A673 (cell line): ENCODE data around the gene VAV2. TPM values are rescaled to one million over a fixed set of nuclear protein-coding genes. Genes with fewer than 3 reads are reported as not detected.
A peak's percentile ranks its signal among the peaks of the same experiment; 100 is the strongest.

Source experiments
- BruUV-seq: library from RNA; stranded (reverse); fragments of 400-500 nt; replicated peaks from 2 replicates; lab custom pipeline; 2021; lab: Mats Ljungman, UMichigan
- CTCF ChIA-PET: fragments of 300-600 bp; sonication (Branson Sonifier 250); formaldehyde crosslinking; loops from one replicate; lab custom pipeline; 2022; ENCODE audit warnings: antibody characterized with exemption; lab: Charles Lee
- POLR2A ChIA-PET: fragments of 300-600 bp; sonication (Branson Sonifier 250); formaldehyde crosslinking; loops from one replicate; lab custom pipeline; 2022; ENCODE audit warnings: antibody characterized with exemption; ENCODE audit not compliant: low non-redundant PET; lab: Charles Lee
- DNase-seq: peaks from one replicate; pipeline ENCODE4 v3.0.0-alpha.2; 2015; ENCODE audit warnings: low spot score
- H3K27ac ChIP-seq: fragments of 200-600 bp; sonication (generic); 2 replicates; pipeline ENCODE4 v1.5.1; 2016; ENCODE audit warnings: mixed run types, low read depth, mild to moderate bottlenecking, mixed read lengths, antibody characterized with exemption, low read length; ENCODE audit not compliant: poor library complexity, severe bottlenecking
- H3K27me3 ChIP-seq: fragments of 200-600 bp; sonication (generic); replicated peaks from 2 replicates; pipeline ENCODE4 v1.6.1; 2017; ENCODE audit warnings: mixed run types, low read depth, mild to moderate bottlenecking, mixed read lengths, antibody characterized with exemption, low read length; ENCODE audit not compliant: insufficient read depth, poor library complexity
- H3K36me3 ChIP-seq: fragments of 200-600 bp; sonication (generic); 2 replicates; pipeline ENCODE4 v1.6.1; 2016; ENCODE audit warnings: mixed run types, mild to moderate bottlenecking, mixed read lengths, antibody characterized with exemption, low read length; ENCODE audit not compliant: insufficient read depth, poor library complexity, severe bottlenecking
- H3K4me1 ChIP-seq: fragments of 200-600 bp; sonication (generic); 2 replicates; pipeline ENCODE4 v1.6.1; 2017; ENCODE audit warnings: mixed run types, mild to moderate bottlenecking, mixed read lengths, antibody characterized with exemption, low read length; ENCODE audit not compliant: insufficient read depth, poor library complexity, severe bottlenecking
- H3K4me3 ChIP-seq: fragments of 200-600 bp; sonication (generic); 2 replicates; pipeline ENCODE4 v1.5.1; 2016; ENCODE audit warnings: low read depth, mixed run types, mild to moderate bottlenecking, mixed read lengths, low read length; ENCODE audit not compliant: poor library complexity, severe bottlenecking
- H3K9me3 ChIP-seq: fragments of 200-600 bp; sonication (generic); 2 replicates; pipeline ENCODE4 v1.6.1; 2016; ENCODE audit warnings: mixed run types, low read depth, mild to moderate bottlenecking, mixed read lengths, antibody characterized with exemption, low read length; ENCODE audit not compliant: poor library complexity, severe bottlenecking
- EZH2 ChIP-seq: fragments of 200-600 bp; sonication (generic); IDR thresholded peaks from 2 replicates; pipeline ENCODE4 v1.6.1; 2017; ENCODE audit warnings: borderline replicate concordance, low read depth, mild to moderate bottlenecking, mixed read lengths, antibody characterized with exemption, low read length; ENCODE audit not compliant: poor library complexity, severe bottlenecking
- intact Hi-C: fragments of 100-400 bp; cut with micrococcal nuclease; formaldehyde crosslinking; loops from one replicate; pipeline ENCODE4 v1.10.0; 2022; ENCODE audit not compliant: unreplicated experiment
- total RNA-seq: library from RNA; stranded (reverse); gene quantifications from 2 replicates; pipeline ENCODE4 v1.2.3, GENCODE V29; 2021
- TF ChIP-seq, protein P1 (sequence below): fragments of 300-800, 200-600 bp; sonication (generic); conservative IDR thresholded peaks from 2 replicates; pipeline ENCODE4 v1.5.1; 2017; ENCODE audit warnings: low read depth, mild to moderate bottlenecking, antibody characterized with exemption, low read length, moderate library complexity, mixed read lengths

Gene VAV2
- total RNA-seq, 1 experiment from 2014 or later = 16.4 TPM

DNA sequence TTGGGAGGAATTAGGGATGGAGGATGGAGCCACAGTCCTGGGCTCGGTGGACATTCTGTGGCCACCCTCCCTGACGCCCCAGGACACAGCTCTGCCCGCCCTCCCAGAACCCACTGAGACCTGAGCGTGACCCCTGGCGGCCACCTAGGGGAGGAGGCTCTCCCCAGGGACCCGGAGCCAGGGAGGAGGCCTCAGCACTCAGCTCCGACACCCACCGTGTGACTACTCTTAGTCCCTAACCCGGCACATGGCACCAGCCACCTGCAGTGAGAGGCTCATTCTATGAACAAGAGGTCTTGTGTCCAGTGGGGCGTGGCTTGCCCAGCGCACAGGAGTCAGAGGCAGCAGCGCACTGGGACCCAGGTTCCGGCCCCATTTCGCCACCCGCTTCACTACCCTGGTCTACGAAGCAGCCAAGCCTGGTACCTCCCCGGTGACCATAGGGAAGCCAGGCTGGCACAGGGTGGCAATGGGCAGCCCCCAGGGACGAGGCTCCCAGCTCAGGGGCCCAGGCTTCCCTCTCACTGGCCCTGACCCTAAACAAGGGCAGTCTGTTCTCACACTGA, 264.2 kb downstream of the VAV2 start:
- CTCF ChIA-PET = no interaction called here
- Histone ChIP-seq H3K4me1 (no peaks in the 10 kb centered on the region), H3K9me3 (no peaks in the 10 kb centered on the region), H3K36me3 (no peaks in the 10 kb centered on the region), H3K27me3 (no peaks in the 10 kb centered on the region), H3K27ac (no peak overlapping the region), H3K4me3 (no peak overlapping the region)
- no TSS peak for BruUV-seq
- no peak for DNase-seq
- POLR2A ChIA-PET = no interaction called here
- TF ChIP-seq EZH2 = no peak
- TF ChIP-seq, protein P1, sequence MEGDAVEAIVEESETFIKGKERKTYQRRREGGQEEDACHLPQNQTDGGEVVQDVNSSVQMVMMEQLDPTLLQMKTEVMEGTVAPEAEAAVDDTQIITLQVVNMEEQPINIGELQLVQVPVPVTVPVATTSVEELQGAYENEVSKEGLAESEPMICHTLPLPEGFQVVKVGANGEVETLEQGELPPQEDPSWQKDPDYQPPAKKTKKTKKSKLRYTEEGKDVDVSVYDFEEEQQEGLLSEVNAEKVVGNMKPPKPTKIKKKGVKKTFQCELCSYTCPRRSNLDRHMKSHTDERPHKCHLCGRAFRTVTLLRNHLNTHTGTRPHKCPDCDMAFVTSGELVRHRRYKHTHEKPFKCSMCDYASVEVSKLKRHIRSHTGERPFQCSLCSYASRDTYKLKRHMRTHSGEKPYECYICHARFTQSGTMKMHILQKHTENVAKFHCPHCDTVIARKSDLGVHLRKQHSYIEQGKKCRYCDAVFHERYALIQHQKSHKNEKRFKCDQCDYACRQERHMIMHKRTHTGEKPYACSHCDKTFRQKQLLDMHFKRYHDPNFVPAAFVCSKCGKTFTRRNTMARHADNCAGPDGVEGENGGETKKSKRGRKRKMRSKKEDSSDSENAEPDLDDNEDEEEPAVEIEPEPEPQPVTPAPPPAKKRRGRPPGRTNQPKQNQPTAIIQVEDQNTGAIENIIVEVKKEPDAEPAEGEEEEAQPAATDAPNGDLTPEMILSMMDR = no peak
- intact Hi-C loops = loop anchor here (5.0 to 10.0 kb wide), 2 partner anchors 123 to 541 kb away; partner anchors contain the start of gene FAM163B

DNA sequence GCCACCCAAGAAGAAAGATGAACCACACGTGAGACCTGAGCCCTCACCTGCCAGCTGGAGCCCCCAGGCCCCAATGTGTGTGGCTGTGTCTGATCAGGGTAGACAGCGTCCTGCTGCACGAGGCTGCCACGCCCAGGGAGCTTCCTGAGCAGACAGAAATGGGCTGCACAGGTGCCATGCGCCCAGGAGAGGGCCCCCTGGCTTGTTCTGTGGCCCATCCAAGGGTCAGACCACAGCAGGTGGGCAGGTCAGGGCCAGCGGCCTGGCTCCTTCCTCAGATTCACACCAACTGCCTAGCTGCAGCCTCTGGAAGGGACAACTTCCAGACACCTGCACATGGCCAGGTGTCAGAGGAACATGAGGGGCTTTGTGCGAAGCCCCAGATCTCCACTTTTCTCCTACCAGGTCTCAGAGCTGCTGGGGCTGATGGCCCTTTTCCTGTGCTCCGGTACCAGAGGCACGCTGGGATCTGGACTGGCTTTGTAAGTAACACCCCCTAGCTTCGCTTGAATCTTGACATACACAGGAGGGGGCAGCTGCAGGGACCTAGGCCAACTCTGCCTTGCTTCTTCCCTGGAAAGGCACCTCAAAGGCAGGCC, 264.7 kb downstream of the VAV2 start:
- no peak for TF ChIP-seq EZH2
- TF ChIP-seq, protein P1 = no peak
- no TSS peak for BruUV-seq
- Histone ChIP-seq H3K36me3 (no peaks in the 10 kb centered on the region), H3K4me1 (no peaks in the 10 kb centered on the region), H3K4me3 (no peak overlapping the region), H3K27ac (no peak overlapping the region), H3K27me3 (no peaks in the 10 kb centered on the region), H3K9me3 (no peaks in the 10 kb centered on the region)
- ChIA-PET CTCF (interaction anchor here (1.0 kb wide), 1 partner anchor 267 kb away, joined by 3 read pairs; no protein-coding TSS in a partner anchor), POLR2A (no interaction called here)
- DNase-seq = no peak
- intact Hi-C loops = loop anchor here (5.0 to 10.0 kb wide), 2 partner anchors 123 to 540 kb away; partner anchors contain the start of gene FAM163B

GRCh38 chr9:133726401-133727276, 265.5 kb downstream of the VAV2 start:
- peak; percentile 62 for DNase-seq
- no peaks in the 10 kb centered on the region for H3K36me3 ChIP-seq
- ChIA-PET CTCF (interaction anchor here (1.0 kb wide), 1 partner anchor 268 kb away, joined by 3 read pairs; no protein-coding TSS in a partner anchor), POLR2A (no interaction called here)
- no peaks in the 10 kb centered on the region for H3K9me3 ChIP-seq
- intact Hi-C loops = loop anchor here (5.0 to 10.0 kb wide), 2 partner anchors 122 to 539 kb away; partner anchors contain the start of gene FAM163B
- no peak overlapping the region for H3K27ac ChIP-seq
- TF ChIP-seq EZH2 = no peak
- TF ChIP-seq, protein P1 = peak; percentile 54
- no peaks in the 10 kb centered on the region for H3K4me1 ChIP-seq
- H3K27me3 ChIP-seq = no peaks in the 10 kb centered on the region
- no peak overlapping the region for H3K4me3 ChIP-seq
- BruUV-seq = no TSS peak
